Measurements from ENCODE around the gene PAPPA2.

DNA sequence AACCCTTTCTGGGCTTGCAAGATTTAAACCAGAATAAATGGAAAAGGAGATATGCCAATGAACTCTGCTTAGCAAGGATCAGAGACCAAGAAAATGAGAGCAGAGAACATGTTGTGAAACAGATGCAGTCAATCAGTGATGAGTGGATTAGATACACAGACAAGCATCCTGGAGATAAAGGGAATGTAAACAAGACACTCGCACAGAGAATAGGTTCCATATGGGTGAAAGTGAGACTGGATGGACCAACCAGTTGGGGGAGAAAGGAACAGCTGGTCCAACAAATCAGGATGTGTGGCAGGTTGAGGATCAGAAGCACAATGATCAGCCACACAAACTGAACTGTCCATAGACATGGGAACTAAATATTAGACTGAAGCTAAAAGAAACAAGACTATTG lies 363.3 kb downstream of the PAPPA2 start:
- TF ChIP-seq, protein P1, sequence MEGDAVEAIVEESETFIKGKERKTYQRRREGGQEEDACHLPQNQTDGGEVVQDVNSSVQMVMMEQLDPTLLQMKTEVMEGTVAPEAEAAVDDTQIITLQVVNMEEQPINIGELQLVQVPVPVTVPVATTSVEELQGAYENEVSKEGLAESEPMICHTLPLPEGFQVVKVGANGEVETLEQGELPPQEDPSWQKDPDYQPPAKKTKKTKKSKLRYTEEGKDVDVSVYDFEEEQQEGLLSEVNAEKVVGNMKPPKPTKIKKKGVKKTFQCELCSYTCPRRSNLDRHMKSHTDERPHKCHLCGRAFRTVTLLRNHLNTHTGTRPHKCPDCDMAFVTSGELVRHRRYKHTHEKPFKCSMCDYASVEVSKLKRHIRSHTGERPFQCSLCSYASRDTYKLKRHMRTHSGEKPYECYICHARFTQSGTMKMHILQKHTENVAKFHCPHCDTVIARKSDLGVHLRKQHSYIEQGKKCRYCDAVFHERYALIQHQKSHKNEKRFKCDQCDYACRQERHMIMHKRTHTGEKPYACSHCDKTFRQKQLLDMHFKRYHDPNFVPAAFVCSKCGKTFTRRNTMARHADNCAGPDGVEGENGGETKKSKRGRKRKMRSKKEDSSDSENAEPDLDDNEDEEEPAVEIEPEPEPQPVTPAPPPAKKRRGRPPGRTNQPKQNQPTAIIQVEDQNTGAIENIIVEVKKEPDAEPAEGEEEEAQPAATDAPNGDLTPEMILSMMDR (IDR thresholded peaks at IDR 0.05) = no peak
- no peak for TF ChIP-seq POLR2A (IDR thresholded peaks at IDR 0.05)
